Naive thymus-derived CD4-positive, alpha-beta T cell (primary cell): ENCODE data around the gene PTPRC. TPM values are rescaled to one million over a fixed set of nuclear protein-coding genes. Genes with fewer than 3 reads are reported as not detected.

Source experiments
- ATAC-seq: fragments of 150-1000 bp; cut with Tn5 transposase; 2 replicates; pipeline ENCODE4 v1.10.0; 2021; ENCODE audit warnings: mild to moderate bottlenecking, moderate library complexity
- CTCF ChIA-PET: fragments of 350-600 bp; sonication (Branson Sonifier 250); formaldehyde crosslinking; loops from one replicate; lab custom pipeline; 2021; ENCODE audit warnings: antibody characterized with exemption; lab: Charles Lee
- POLR2A ChIA-PET: fragments of 350-600 bp; sonication (Branson Sonifier 250); formaldehyde crosslinking; loops from one replicate; lab custom pipeline; 2021; ENCODE audit warnings: antibody characterized with exemption, inconsistent platforms; lab: Charles Lee
- DNase-seq, 9 donors: peaks; one replicate each; pipeline versions ENCODE4 v3.0.0 to v3.0.0-alpha.2; 2020 to 2022; ENCODE audit warnings: mixed read lengths in 1 of 9
- H3K27ac ChIP-seq: one replicate; pipeline ENCODE4 v1.7.0; 2013; ENCODE audit warnings: mild to moderate bottlenecking, low read depth, low read length, moderate library complexity
- H3K27me3 ChIP-seq, 2 donors: one replicate each; pipeline ENCODE4 v1.7.0; 2013; ENCODE audit warnings: low read length in 2 of 2, mild to moderate bottlenecking in 2 of 2, moderate library complexity in 2 of 2; ENCODE audit not compliant: control insufficient read depth in 2 of 2, insufficient read depth in 2 of 2
- H3K36me3 ChIP-seq, 3 experiments: 1 replicate in 2 of 3; 2 replicates in 1 of 3; pipeline ENCODE4 v1.7.0; 2013; ENCODE audit warnings: low read length in 3 of 3, mild to moderate bottlenecking in 3 of 3, moderate library complexity in 1 of 3; ENCODE audit not compliant: insufficient read depth in 3 of 3, control insufficient read depth in 2 of 3
- H3K4me1 ChIP-seq, 2 donors: one replicate each; pipeline ENCODE4 v1.7.0; 2013; ENCODE audit warnings: low read length in 2 of 2, mild to moderate bottlenecking in 2 of 2, moderate library complexity in 1 of 2; ENCODE audit not compliant: control insufficient read depth in 2 of 2, insufficient read depth in 2 of 2
- H3K4me3 ChIP-seq: 2 replicates; pipeline ENCODE4 v1.7.0; 2013; ENCODE audit warnings: mild to moderate bottlenecking, low read length
- H3K9me3 ChIP-seq, 3 experiments: 1 replicate in 2 of 3; 2 replicates in 1 of 3; pipeline ENCODE4 v1.7.0; 2013; ENCODE audit warnings: low read length in 3 of 3; ENCODE audit not compliant: control insufficient read depth in 2 of 3
- H3K27ac Mint-ChIP-seq, 9 donors: one replicate each; pipeline ENCODE4 v1.8.0; 2020 to 2022; ENCODE audit warnings: mixed read lengths in 9 of 9, mild to moderate bottlenecking in 8 of 9, moderate library complexity in 5 of 9, inconsistent platforms in 2 of 9
- H3K27me3 Mint-ChIP-seq, 5 donors: one replicate each; pipeline ENCODE4 v1.8.0; 2021 to 2022; ENCODE audit warnings: mixed read lengths in 5 of 5, mild to moderate bottlenecking in 1 of 5
- H3K36me3 Mint-ChIP-seq, 5 donors: one replicate each; pipeline ENCODE4 v1.8.0; 2020 to 2022; ENCODE audit warnings: mixed read lengths in 5 of 5, mild to moderate bottlenecking in 3 of 5, inconsistent platforms in 1 of 5
- H3K4me1 Mint-ChIP-seq, 7 donors: one replicate each; pipeline ENCODE4 v1.8.0; 2020 to 2022; ENCODE audit warnings: mixed read lengths in 7 of 7, mild to moderate bottlenecking in 3 of 7, inconsistent platforms in 1 of 7
- H3K4me3 Mint-ChIP-seq, 10 donors: one replicate each; pipeline ENCODE4 v1.8.0; 2020 to 2022; ENCODE audit warnings: mild to moderate bottlenecking in 10 of 10, mixed read lengths in 10 of 10, moderate library complexity in 6 of 10, inconsistent platforms in 2 of 10
- H3K9me3 Mint-ChIP-seq, 11 donors: one replicate each; pipeline ENCODE4 v1.8.0; 2020 to 2022; ENCODE audit warnings: mixed read lengths in 11 of 11, mild to moderate bottlenecking in 4 of 11, inconsistent platforms in 1 of 11, moderate library complexity in 1 of 11
- intact Hi-C, 2 donors: fragments of 100-400 bp; cut with micrococcal nuclease; formaldehyde crosslinking; loops; one replicate each; pipeline ENCODE4 v1.15.1; 2023
- polyA plus RNA-seq, 2 donors: library from polyadenylated mRNA; unstranded; fragments of 300-500 nt; fragmentation: Illumina TruSeq; gene quantifications; one replicate each; pipeline ENCODE4 v1.2.3, GENCODE V29; 2021
- total RNA-seq, 6 experiments: library from RNA in 5 of 6; stranded (reverse) in 5 of 6; gene quantifications; 1 replicate in 5 of 6; 2 replicates in 1 of 6; pipeline ENCODE4 v1.2.3 and lab custom pipeline; 2021 to 2026

PTPRC gene
- total and polyA plus RNA-seq, 7 experiments from 2014 or later: 739 to 1,286 (median 1,064) TPM

DNA sequence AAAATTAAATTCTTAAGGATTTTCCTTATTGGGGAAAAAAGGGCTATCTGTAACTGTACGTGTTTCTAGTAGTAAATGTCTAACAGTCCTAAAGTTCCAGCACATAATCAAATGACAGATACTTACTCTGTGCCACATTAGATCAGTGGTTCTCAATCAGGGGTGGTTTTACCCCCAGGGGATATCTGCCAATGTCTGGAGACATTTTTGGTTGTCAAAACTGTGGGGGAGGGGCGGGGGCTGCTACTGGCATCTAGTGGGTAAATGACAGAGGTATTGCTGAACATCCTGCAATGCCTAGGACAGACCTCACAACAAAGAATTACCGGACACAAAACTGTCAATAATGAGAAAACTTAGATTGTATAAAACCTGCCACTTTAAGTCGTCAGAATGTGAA lies 33.4 kb upstream of the PTPRC start:
- H3K9me3 ChIP-seq: no peaks in the 10 kb centered on the region
- H3K27ac Mint-ChIP-seq: peak overlapping the region in 8 of 9 donors; percentile 18 to 96 (median 76)
- no peaks in the 10 kb centered on the region for H3K36me3 ChIP-seq
- H3K9me3 Mint-ChIP-seq: peaks cover 0 to 18% (median 7%) of the 10 kb centered on the region in 11 donors
- no peaks in the 10 kb centered on the region for H3K27me3 Mint-ChIP-seq
- H3K36me3 Mint-ChIP-seq: peaks cover 0 to 22% (median 9%) of the 10 kb centered on the region in 5 donors
- ATAC-seq (no peak), DNase-seq (no peak)
- ChIA-PET CTCF (interaction anchor here (0.6 to 1.3 kb wide), 6 partner anchors 9 to 86 kb away, joined by 3 to 5 read pairs (median 3); no protein-coding TSS in a partner anchor), POLR2A (interaction anchor here (0.6 to 1.8 kb wide), 14 partner anchors 10 to 96 kb away, joined by 3 to 12 read pairs (median 4); partner anchors contain the start of gene PTPRC)
- H3K4me3 ChIP-seq: no peak overlapping the region
- intact Hi-C loops: no loop called here
- no peaks in the 10 kb centered on the region for H3K27me3 ChIP-seq
- no peak overlapping the region for H3K27ac ChIP-seq
- peaks cover 12 to 65% of the 10 kb centered on the region in 2 donors for H3K4me1 ChIP-seq
- H3K4me3 Mint-ChIP-seq: peak overlapping the region in 4 of 10 donors; percentile 16 to 43 (median 20)
- H3K4me1 Mint-ChIP-seq: peaks cover 36 to 88% (median 73%) of the 10 kb centered on the region in 7 donors

DNA sequence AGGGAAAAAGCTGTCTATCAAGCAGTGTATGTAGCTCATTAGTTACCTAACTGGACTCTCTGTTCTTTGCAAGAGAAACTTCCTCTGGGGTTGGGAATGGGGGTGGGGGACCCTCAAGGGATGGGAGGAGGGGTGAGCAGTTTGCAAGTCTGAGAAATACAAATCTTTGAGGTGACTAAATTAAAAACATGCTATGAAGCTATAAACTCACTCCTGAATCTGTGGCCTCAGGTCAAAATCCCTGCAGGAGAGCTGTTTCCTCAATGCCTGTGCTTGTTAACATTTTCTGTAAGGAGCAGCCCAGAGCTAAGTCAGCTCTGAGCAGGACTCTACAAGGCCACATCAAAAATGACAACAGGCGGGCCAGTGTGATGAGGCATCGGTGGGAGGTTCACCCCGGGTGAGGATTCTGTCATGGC lies 32.8 kb upstream of the PTPRC start:
- Histone ChIP-seq H3K4me3 (no peak overlapping the region), H3K4me1 (peaks cover 18 to 64% of the 10 kb centered on the region in 2 donors), H3K27me3 (no peaks in the 10 kb centered on the region), H3K27ac (no peak overlapping the region), H3K36me3 (no peaks in the 10 kb centered on the region), H3K9me3 (no peaks in the 10 kb centered on the region)
- DNase-seq (no peak), ATAC-seq (no peak)
- peak overlapping the region in 4 of 10 donors; percentile 3 to 60 (median 32) for H3K4me3 Mint-ChIP-seq
- ChIA-PET CTCF (interaction anchor here (0.6 to 1.3 kb wide), 6 partner anchors 10 to 87 kb away, joined by 3 to 5 read pairs (median 3); no protein-coding TSS in a partner anchor), POLR2A (interaction anchor here (0.6 to 5.9 kb wide), 16 partner anchors 5 to 96 kb away, joined by 3 to 55 read pairs (median 4); partner anchors contain the start of gene PTPRC)
- peak overlapping the region; percentile 25 to 96 (median 76) for H3K27ac Mint-ChIP-seq
- intact Hi-C loops: loop anchor here (1.0 kb wide), 2 partner anchors 8 kb away; no protein-coding TSS in a partner anchor
- H3K4me1 Mint-ChIP-seq: peaks cover 36 to 88% (median 73%) of the 10 kb centered on the region in 7 donors
- H3K36me3 Mint-ChIP-seq: peaks cover 0 to 16% (median 7%) of the 10 kb centered on the region in 5 donors
- no peaks in the 10 kb centered on the region for H3K27me3 Mint-ChIP-seq
- peaks cover 0 to 12% (median 6%) of the 10 kb centered on the region in 11 donors for H3K9me3 Mint-ChIP-seq

DNA sequence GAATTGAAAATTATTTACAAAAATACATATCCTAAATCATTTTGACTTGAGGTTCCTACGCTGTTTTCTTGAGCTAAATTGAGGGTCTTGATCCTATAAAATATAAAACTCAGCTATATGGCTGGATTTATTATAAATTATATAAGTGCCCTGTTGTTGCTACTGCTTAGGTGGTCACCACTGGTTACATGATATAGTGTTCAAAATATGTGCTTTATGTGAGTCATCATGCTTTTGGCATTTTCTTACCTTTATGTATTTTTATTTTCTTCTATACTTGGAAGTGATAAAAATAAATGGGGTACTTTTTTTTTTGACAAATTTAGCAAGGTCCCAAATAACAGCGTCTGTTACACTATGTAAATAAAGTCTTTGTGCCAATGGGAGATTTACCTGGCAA lies 31.1 kb upstream of the PTPRC start:
- Histone ChIP-seq H3K27me3 (no peaks in the 10 kb centered on the region), H3K9me3 (no peaks in the 10 kb centered on the region), H3K27ac (no peak overlapping the region), H3K4me3 (no peak overlapping the region), H3K36me3 (no peaks in the 10 kb centered on the region), H3K4me1 (peaks cover 30 to 67% of the 10 kb centered on the region in 2 donors)
- intact Hi-C loops: no loop called here
- H3K36me3 Mint-ChIP-seq: peaks cover 0 to 4% (median 0%) of the 10 kb centered on the region in 5 donors
- ATAC-seq (no peak), DNase-seq (no peak)
- CTCF ChIA-PET: interaction anchor here (1.3 kb wide), 1 partner anchor 73 kb away, joined by 3 read pairs; no protein-coding TSS in a partner anchor
- no peaks in the 10 kb centered on the region for H3K27me3 Mint-ChIP-seq
- POLR2A ChIA-PET: interaction anchor here (0.7 to 5.9 kb wide), 7 partner anchors 7 to 77 kb away, joined by 3 to 59 read pairs (median 3); partner anchors contain the start of gene PTPRC
- H3K4me1 Mint-ChIP-seq: peaks cover 37 to 88% (median 73%) of the 10 kb centered on the region in 7 donors
- H3K4me3 Mint-ChIP-seq: no peak overlapping the region
- H3K27ac Mint-ChIP-seq: peak overlapping the region in 4 of 9 donors; percentile 26 to 96 (median 50)
- peaks cover 0 to 4% (median 1%) of the 10 kb centered on the region in 11 donors for H3K9me3 Mint-ChIP-seq

DNA sequence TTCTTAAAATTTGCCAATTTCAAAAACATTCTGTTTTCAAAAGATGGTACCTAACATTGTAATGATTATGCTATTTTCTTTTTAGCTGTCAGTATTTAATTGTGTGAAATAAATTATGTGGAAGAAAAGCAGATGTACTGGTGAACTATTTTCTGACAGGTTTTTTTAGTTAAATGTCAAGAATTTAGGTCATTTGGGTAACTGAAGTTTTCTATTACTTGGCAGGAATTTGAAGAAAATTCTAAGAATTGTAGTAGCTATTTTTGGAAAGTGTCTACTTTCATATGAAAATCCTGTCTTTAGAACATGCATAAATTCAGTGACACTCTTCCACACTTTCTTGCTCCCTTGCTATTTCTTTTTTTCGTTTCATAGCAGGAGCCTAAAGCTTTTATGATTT lies 28.5 kb upstream of the PTPRC start:
- Mint-ChIP-seq H3K4me1 (peaks cover 44 to 90% (median 74%) of the 10 kb centered on the region in 7 donors), H3K9me3 (peaks cover 0 to 4% (median 0%) of the 10 kb centered on the region in 11 donors), H3K36me3 (peaks cover 0 to 4% (median 0%) of the 10 kb centered on the region in 5 donors), H3K27me3 (no peaks in the 10 kb centered on the region), H3K27ac (peak overlapping the region; percentile 95 to 100 (median 98)), H3K4me3 (peak overlapping the region in 9 of 10 donors; percentile 40 to 97 (median 70))
- Histone ChIP-seq H3K27me3 (no peaks in the 10 kb centered on the region), H3K4me3 (peak overlapping the region; percentile 32), H3K27ac (peak overlapping the region; percentile 82), H3K36me3 (no peaks in the 10 kb centered on the region), H3K9me3 (no peaks in the 10 kb centered on the region), H3K4me1 (peaks cover 51 to 65% of the 10 kb centered on the region in 2 donors)
- no peak for ATAC-seq
- intact Hi-C loops: loop anchor here (2.0 to 10.0 kb wide), 4 partner anchors 37 to 432 kb away; no protein-coding TSS in a partner anchor
- no peak for DNase-seq
- ChIA-PET CTCF (interaction anchor here (0.7 to 2.4 kb wide), 10 partner anchors 10 to 87 kb away, joined by 3 to 20 read pairs (median 5); partner anchors contain the start of gene ATP6V1G3), POLR2A (interaction anchor here (0.6 to 5.9 kb wide), 20 partner anchors 10 to 88 kb away, joined by 3 to 59 read pairs (median 5); partner anchors contain the start of gene PTPRC)

DNA sequence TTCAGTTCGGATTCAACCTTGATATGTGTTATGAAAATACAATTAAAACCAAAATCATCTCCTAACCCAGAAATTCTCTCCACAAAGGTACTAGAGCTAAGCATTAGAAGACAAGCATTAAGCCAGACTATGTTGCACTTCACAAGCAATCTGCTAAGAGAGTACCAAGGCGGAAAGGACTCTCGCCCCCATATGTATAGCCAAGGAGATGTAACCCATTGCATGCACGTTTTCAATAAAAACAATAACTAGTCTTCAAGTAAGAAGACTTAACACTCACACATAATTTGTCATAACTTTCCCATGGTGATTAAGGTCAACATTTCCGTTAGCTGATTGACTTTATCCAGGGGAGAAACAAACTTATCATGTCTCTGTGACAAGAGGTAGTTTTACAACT lies 27.6 kb upstream of the PTPRC start:
- intact Hi-C loops: loop anchor here (1.0 to 10.0 kb wide), 5 partner anchors 9 to 431 kb away; no protein-coding TSS in a partner anchor
- H3K27me3 ChIP-seq: no peaks in the 10 kb centered on the region
- peak overlapping the region; percentile 32 for H3K4me3 ChIP-seq
- peaks cover 58 to 63% of the 10 kb centered on the region in 2 donors for H3K4me1 ChIP-seq
- ChIA-PET CTCF (interaction anchor here (1.5 to 2.4 kb wide), 6 partner anchors 9 to 71 kb away, joined by 4 to 20 read pairs (median 6); no protein-coding TSS in a partner anchor), POLR2A (interaction anchor here (0.6 to 5.9 kb wide), 16 partner anchors 10 to 85 kb away, joined by 3 to 59 read pairs (median 7); partner anchors contain the start of genes ATP6V1G3 and PTPRC)
- DNase-seq: no peak
- peak overlapping the region; percentile 82 for H3K27ac ChIP-seq
- Mint-ChIP-seq H3K36me3 (peaks cover 0 to 6% (median 0%) of the 10 kb centered on the region in 5 donors), H3K9me3 (peaks cover 0 to 4% (median 0%) of the 10 kb centered on the region in 11 donors), H3K27ac (peak overlapping the region; percentile 95 to 100 (median 98)), H3K4me1 (peaks cover 48 to 90% (median 74%) of the 10 kb centered on the region in 7 donors), H3K27me3 (no peaks in the 10 kb centered on the region), H3K4me3 (peak overlapping the region; percentile 2 to 97 (median 66))
- ATAC-seq: no peak
- H3K9me3 ChIP-seq: no peaks in the 10 kb centered on the region
- no peaks in the 10 kb centered on the region for H3K36me3 ChIP-seq
